Dermis blood vessel endothelial cell (primary cell): Measurements from ENCODE around the gene PARD3B. TPM values are rescaled to one million over a fixed set of nuclear protein-coding genes. Genes with fewer than 3 reads are reported as not detected.

Experiments used
- DNase-seq: peaks from one replicate; pipeline ENCODE4 v3.0.0; 2010
- total RNA-seq: library from RNA; depleted of rRNA; stranded (reverse); fragments of >200 nt; gene quantifications from 2 replicates; pipeline ENCODE4 v1.2.3, GENCODE V29; 2014

Gene PARD3B
- total RNA-seq, 1 donor from 2014 or later = 13.3 TPM

DNA sequence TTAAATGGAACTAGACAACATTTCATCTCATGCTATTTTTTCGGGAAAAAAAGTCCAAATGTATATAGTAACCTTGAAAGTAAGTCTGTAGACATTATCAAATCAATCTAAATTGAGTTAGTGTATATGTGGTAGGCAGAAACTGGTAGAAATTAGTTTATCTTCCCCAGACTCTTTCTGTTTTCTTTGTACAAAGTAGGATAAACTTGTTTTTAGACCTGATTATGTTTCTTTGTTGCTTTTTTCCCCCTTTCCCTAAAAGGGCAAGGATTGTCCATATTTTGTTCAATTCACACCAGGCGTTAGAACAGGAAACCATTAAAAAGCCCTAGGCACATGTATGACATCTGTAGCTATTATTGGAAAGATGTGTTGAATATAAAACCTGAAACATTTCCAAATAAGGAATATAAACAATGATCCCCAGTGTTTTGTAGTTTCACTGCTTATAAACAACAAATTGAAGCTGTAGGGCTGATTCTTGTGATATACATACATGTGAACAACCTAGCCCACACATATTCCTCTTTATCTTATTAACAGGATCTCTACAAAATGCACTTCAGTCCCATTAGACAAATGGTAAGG, 528.3 kb downstream of the PARD3B start:
- DNase-seq = peak; percentile 62

DNA sequence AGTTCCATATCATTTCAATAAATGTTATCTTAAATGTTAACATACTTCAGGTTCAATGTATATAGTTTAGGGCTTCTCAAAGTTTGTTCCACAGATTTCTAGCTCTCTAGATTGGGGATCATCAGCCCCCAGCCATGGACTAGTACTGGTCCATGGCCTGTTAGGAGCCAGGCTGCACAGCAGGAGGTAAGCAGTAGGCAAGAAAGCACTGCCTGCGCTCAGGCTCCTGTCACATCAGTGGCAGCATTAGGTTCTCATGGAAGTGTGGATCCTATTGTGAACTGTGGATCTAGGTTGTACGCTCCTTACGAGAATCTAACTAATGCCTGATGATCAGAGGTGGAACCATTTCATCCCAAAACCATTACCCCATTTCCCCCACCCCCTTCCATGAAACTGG, 531.1 kb downstream of the PARD3B start:
- no peak for DNase-seq

- no peak for DNase-seq
Observed at GRCh38 chr2:205077159-205077558, 531.9 kb downstream of the PARD3B start.

DNA sequence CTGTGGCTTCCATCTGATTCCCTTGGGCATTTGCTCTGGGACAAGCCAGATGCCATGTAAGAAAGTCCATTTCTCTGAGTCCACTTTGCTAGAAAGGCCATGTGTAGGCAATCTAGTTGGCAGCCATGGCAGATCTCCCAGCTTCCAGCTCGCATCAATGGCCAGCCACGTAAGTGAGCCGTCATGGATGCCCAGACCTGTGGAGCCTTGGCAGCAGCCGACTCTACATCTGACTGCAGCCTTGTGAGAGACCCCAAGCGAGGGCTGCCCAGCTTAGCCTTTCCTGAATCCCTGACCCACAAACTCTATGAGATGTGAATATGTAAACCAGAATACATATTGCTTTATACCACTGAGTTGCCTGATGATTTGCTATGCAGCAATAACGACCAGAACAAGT, 533.5 kb downstream of the PARD3B start:
- DNase-seq = no peak

- DNase-seq = no peak
Observed at GRCh38 chr2:205079173-205079572, 533.9 kb downstream of the PARD3B start.

GRCh38 chr2:205086662-205087061, 541.4 kb downstream of the PARD3B start:
- DNase-seq = no peak

GRCh38 chr2:205087862-205088261, 542.6 kb downstream of the PARD3B start:
- DNase-seq = no peak

- DNase-seq = no peak
Observed at GRCh38 chr2:205089958-205090357, 544.7 kb downstream of the PARD3B start.

GRCh38 chr2:205091411-205091810, 546.1 kb downstream of the PARD3B start:
- no peak for DNase-seq

DNA sequence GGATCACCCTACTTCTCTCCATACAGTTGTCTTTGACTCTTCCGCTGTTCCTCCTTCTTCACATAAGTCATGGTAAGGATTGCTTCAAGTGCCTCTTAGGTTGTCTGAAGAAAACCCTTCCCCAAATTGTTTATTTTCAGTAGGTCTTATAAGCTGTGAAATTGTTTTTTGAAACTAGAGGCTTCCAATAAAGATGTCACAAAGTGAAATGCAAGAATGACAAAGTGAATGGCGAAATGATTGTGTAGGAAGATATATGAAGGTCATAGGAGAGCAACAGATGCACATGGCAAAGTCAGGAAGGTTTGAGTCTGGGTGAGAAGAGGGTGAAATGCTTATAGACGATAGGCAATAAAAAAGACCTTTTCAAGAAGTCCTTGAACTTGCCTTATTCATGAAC, 548.8 kb downstream of the PARD3B start:
- DNase-seq = no peak

DNA sequence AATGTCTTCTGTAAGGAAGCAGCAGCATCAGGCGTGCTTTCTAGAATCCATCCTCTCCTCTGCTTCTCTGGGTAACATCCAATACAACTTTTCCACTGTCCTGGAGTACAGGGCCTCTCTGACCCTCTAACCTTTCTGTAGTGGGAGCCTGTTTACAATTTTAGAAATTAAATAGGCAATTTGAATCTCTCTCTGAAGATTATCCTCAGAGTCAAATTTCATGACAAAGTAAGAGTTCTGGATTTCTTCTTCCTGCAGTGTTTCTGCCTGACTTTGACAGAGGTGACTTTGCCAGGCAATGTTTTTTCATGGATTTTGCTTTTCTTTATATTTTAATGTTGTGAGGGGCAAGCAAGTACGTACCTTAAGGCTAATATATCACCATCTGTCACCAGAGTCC, 558.4 kb downstream of the PARD3B start:
- DNase-seq = no peak

DNA sequence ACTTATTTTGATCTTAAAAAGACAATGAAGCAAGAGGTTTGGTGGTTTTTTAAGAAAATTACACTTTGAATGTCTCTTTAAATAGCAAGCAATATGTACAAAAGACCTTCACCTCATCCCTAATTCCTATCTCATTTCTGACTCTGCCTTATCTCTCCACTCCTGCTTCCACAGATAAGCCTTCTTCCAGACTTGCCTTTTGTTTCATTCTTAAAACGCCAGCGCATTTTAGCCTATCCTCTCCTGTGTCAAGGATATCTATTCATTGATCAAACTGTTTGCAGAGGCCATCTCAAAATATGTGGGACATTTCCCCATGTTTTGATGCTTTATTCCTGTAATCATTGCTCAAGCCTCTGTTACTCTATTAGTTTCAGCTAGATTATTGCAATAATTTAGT, 562.5 kb downstream of the PARD3B start:
- DNase-seq = no peak

- DNase-seq = no peak
Observed at GRCh38 chr2:205115511-205115910, 570.2 kb downstream of the PARD3B start.

GRCh38 chr2:205117125-205117524, 571.9 kb downstream of the PARD3B start:
- no peak for DNase-seq

- DNase-seq = no peak
Observed at GRCh38 chr2:205119136-205119535, 573.9 kb downstream of the PARD3B start.

DNA sequence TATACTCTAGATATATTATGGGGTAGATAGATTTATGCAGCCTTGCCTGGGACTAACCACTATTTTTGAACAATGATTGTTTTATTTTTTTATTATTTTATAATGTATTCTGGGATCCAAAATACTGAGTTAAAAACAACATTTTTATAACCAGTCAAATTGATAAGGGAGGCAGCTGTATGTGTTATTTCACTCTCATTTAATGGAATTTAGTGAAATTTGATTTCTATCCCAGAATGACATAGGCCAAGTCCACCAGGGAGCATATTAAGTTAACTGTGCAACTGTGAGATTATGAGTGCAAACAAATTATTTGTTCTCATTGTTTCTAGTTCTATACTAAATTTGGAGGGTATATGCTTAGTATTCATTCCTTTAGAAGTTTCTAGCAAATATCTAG, 583.5 kb downstream of the PARD3B start:
- no peak for DNase-seq

DNA sequence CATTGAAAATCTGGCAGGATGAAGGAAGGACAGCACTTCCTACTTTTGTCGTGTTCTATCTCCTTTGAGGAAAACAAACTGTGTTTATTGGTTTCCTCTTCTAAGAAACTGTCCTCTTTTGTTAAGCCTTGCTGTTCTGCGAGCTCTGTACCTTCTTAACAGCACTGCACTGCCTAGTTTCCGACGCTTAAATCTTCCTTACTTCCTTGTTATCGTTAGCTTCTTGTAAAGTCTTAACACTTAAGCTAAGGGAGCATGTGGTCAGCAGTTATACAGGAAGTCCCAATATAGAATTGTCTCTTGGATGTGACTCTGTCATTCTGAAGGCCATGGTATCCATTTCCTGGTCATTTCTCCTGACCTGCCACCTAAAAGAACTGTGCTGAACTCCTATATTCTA, 584.3 kb downstream of the PARD3B start:
- DNase-seq = no peak

- no peak for DNase-seq
Observed at GRCh38 chr2:205130111-205130829, 585.0 kb downstream of the PARD3B start.

- peak; percentile 13 for DNase-seq
Observed at GRCh38 chr2:205133544-205133943, 588.3 kb downstream of the PARD3B start.

GRCh38 chr2:205138735-205139134, 593.5 kb downstream of the PARD3B start:
- DNase-seq = no peak

- peak; percentile 98 for DNase-seq
Observed at GRCh38 chr2:205139822-205140463, 594.7 kb downstream of the PARD3B start.

GRCh38 chr2:205141381-205141780, 596.1 kb downstream of the PARD3B start:
- DNase-seq = peak; percentile 74

GRCh38 chr2:205145888-205146287, 600.6 kb downstream of the PARD3B start:
- DNase-seq = no peak

- no peak for DNase-seq
Observed at GRCh38 chr2:205148755-205149154, 603.5 kb downstream of the PARD3B start.
